Gastroesophageal sphincter (tissue), 4 donors: ENCODE measurements around the gene R3HDM2. TPM values are rescaled to one million over a fixed set of nuclear protein-coding genes. Genes with fewer than 3 reads are reported as not detected.

ENCODE experiments used
- ATAC-seq: fragments of 150-250 bp; one replicate; pipeline ENCODE4 v1.9.1; 2016; ENCODE audit warnings: mild to moderate bottlenecking, moderate library complexity
- H3K27ac ChIP-seq, 4 donors: fragments of 200-600 bp; sonication (generic) in 3 of 4; 1 replicate in 3 of 4; 2 replicates in 1 of 4; pipeline ENCODE4 v1.5.1; 2016 to 2019
- H3K27me3 ChIP-seq: fragments of 200-600 bp; sonication (generic); one replicate; pipeline ENCODE4 v1.5.1; 2019
- H3K36me3 ChIP-seq, 2 donors: fragments of 200-600 bp; sonication (generic); one replicate each; pipeline ENCODE4 v1.5.1; 2019; ENCODE audit warnings: control low read depth in 1 of 2
- H3K4me1 ChIP-seq, 3 donors: fragments of 200-600 bp; sonication (generic); 1 replicate in 2 of 3; 2 replicates in 1 of 3; pipeline ENCODE4 v1.5.1; 2016 to 2019; ENCODE audit warnings: control low read depth in 2 of 3
- H3K4me3 ChIP-seq, 2 donors: fragments of 200-600 bp; sonication (generic); one replicate each; pipeline ENCODE4 v1.5.1; 2019; ENCODE audit warnings: mild to moderate bottlenecking in 1 of 2, moderate library complexity in 1 of 2
- H3K9me3 ChIP-seq, 3 donors: fragments of 200-600 bp; sonication (generic); one replicate each; pipeline ENCODE4 v1.5.1; 2017 to 2019; ENCODE audit warnings: control low read depth in 2 of 3
- EP300 ChIP-seq: sonication (generic); formaldehyde crosslinking; IDR thresholded peaks from one replicate; pipeline ENCODE4 v1.6.1; 2017; ENCODE audit warnings: antibody characterized with exemption, mild to moderate bottlenecking
- POLR2A ChIP-seq, 2 donors: fragments of 450-650 bp; IDR thresholded peaks; one replicate each; pipeline ENCODE4 v1.6.1; 2017; ENCODE audit warnings: antibody characterized with exemption in 2 of 2, mild to moderate bottlenecking in 2 of 2, moderate library complexity in 1 of 2
- POLR2AphosphoS5 ChIP-seq: sonication (generic); formaldehyde crosslinking; IDR thresholded peaks from one replicate; pipeline ENCODE4 v1.6.1; 2017; ENCODE audit warnings: antibody characterized with exemption
- WGBS, 2 donors: methylation state at CpG; one replicate each; pipeline ENCODE4 v1.1.5; 2018; ENCODE audit warnings: low coverage in 1 of 2; 5-methylcytosine and 5-hydroxymethylcytosine counted together
- total RNA-seq, 4 donors: library from RNA; depleted of rRNA; stranded (reverse); fragments of >200 nt; gene quantifications; one replicate each; pipeline ENCODE4 v1.1.0, GENCODE V29; 2016
- TF ChIP-seq, protein P1 (sequence below), 4 experiments: fragments of 200-600 bp in 2 of 4; fragments of 450-650 bp in 2 of 4; sonication (generic) in 1 of 4; IDR thresholded peaks; one replicate each; pipeline ENCODE4 v1.5.1; 2017 to 2019; ENCODE audit warnings: antibody characterized with exemption in 4 of 4, mild to moderate bottlenecking in 2 of 4, moderate library complexity in 2 of 4

The R3HDM2 gene
- total RNA-seq, 4 donors from 2014 or later, result 38.0 to 60.1 (median 45.9) TPM

DNA sequence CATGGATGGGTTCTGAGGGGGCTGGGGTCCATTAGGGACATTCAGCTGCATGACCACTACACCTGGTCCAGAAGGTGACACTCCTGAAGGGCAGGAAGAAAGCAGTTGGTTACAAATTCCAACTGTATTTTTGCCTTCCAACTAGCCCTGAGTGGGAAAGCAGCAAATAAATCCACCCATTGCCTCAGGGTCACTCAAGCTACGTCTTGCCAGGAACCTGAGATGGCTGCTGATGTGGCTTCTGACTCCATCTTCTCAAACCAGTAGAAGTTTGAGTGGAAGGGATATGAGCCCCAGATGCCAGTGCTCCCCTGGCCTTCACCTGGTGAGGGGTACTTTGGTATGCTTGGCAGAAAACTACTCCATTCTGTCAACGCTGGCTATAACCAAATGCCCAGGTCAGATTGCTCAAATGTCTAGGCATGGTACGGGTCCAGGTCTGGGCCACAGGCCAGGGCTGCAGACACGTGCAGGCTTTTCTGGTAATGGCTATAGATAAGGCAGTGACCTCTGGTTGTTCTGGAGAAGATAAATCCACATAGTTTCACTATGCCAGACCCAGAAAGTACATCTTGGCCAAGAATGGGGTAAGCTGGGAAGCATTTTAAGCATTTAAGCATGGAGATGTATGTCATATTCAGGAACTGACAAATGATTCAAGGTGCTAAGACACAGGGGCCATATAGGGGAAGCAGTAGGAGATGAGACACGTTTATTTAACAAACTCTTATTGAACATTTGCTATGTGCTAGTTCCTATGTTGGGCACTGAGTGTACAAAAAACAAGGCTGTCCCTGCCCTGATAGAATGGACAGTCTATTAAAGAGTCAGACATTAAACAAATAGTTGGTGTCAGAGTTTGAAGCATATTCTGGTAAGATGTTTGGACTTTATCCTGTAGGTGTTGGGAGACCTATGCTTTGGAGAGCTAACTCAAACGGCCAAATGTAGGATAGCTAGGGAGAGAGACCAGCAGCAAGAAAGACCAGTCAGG lies 171.6 kb downstream of the R3HDM2 start:
- no peaks in the 10 kb centered on the region for H3K9me3 ChIP-seq
- TF ChIP-seq POLR2AphosphoS5 (no peak), EP300 (no peak), POLR2A (IDR thresholded peaks at IDR 0.05) (no peak)
- TF ChIP-seq, protein P1, sequence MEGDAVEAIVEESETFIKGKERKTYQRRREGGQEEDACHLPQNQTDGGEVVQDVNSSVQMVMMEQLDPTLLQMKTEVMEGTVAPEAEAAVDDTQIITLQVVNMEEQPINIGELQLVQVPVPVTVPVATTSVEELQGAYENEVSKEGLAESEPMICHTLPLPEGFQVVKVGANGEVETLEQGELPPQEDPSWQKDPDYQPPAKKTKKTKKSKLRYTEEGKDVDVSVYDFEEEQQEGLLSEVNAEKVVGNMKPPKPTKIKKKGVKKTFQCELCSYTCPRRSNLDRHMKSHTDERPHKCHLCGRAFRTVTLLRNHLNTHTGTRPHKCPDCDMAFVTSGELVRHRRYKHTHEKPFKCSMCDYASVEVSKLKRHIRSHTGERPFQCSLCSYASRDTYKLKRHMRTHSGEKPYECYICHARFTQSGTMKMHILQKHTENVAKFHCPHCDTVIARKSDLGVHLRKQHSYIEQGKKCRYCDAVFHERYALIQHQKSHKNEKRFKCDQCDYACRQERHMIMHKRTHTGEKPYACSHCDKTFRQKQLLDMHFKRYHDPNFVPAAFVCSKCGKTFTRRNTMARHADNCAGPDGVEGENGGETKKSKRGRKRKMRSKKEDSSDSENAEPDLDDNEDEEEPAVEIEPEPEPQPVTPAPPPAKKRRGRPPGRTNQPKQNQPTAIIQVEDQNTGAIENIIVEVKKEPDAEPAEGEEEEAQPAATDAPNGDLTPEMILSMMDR (IDR thresholded peaks at IDR 0.05), result no peak
- no peak overlapping the region for H3K4me3 ChIP-seq
- peaks cover 0 to 92% of the 10 kb centered on the region in 2 donors for H3K36me3 ChIP-seq
- H3K4me1 ChIP-seq, result peaks cover 0 to 9% (median 0%) of the 10 kb centered on the region in 3 donors
- H3K27me3 ChIP-seq, result no peaks in the 10 kb centered on the region
- 19 to 33% methylated on average over 2 of the region's 6 CpGs for WGBS, 2 donors
- no peak for ATAC-seq
- no peak overlapping the region for H3K27ac ChIP-seq

DNA sequence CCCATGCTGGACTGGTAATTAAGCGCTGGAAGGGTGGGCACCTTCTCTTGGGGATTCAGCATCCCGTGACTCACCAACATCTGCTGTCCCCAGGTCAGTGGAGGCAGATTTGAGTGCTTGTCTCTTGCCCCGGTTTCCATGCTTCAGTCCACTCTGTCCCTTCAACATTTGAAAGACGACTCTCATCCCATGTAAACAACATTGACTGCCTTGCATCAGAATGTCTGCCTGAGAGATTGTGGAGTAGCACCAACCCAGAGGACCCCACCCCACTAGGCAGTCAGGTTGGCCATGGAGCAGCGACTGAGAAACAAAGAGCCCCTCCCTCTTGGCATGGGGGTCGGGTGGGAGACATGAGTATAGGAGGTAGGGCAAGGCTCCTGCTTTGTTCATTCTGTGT lies 174.9 kb downstream of the R3HDM2 start:
- H3K4me3 ChIP-seq, result no peak overlapping the region
- ATAC-seq, result no peak
- H3K9me3 ChIP-seq, result no peaks in the 10 kb centered on the region
- H3K36me3 ChIP-seq, result peaks cover 0 to 70% of the 10 kb centered on the region in 2 donors
- no peak for TF ChIP-seq EP300
- WGBS, 2 donors, result 58 to 80% methylated on average over 2 to 4 of the region's 6 CpGs
- no peak overlapping the region for H3K27ac ChIP-seq
- H3K27me3 ChIP-seq, result no peaks in the 10 kb centered on the region
- no peaks in the 10 kb centered on the region for H3K4me1 ChIP-seq

DNA sequence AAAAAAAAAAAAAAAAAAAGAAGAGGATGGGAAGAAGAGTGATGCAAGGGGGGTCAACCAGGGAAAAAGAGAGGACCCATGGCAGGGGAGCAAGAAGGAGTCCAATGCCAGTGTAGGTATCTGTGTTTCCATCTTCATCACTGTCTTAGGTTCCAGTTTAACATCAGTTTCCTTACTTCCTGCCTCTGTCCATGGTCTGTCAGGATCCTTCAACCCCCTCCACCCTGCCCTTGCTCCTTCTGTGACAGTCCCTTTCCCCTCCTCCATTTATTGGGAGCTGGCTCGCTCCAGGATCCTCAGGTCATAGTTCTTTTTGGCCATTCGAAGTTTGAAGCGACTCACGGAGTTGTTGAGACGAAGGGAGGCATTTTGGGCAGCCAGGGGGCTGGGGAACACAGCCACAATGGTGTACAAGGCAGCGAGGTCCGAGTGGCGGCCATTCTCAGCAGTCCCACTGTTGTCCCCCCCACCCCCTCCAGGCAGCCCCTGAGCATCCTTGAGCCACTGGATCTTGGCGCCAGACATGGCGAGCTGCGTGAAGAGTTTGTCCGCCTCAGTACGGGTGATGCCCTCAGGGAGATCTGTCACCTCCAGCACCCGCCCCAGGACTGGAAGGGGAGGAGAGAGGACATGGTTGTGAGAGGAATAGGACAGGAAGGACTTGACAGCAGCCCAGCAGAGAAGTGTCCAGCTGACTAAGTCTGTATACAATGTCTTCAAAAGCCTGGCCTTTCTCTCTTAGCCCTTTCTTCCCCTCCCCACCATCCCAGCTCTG lies 176.2 kb downstream of the R3HDM2 start:
- no peak for ATAC-seq
- Histone ChIP-seq H3K36me3 (peaks cover 0 to 57% of the 10 kb centered on the region in 2 donors), H3K27ac (no peak overlapping the region), H3K27me3 (peaks cover 1% of the 10 kb centered on the region), H3K4me1 (no peaks in the 10 kb centered on the region), H3K9me3 (no peaks in the 10 kb centered on the region), H3K4me3 (no peak overlapping the region)
- 65 to 87% methylated on average over 3 of the region's 14 CpGs for WGBS, 2 donors
- TF ChIP-seq, protein P1 (IDR thresholded peaks at IDR 0.05), result no peak
- no peak for TF ChIP-seq POLR2A (IDR thresholded peaks at IDR 0.05)
- TF ChIP-seq POLR2AphosphoS5, result no peak
- no peak for TF ChIP-seq EP300

DNA sequence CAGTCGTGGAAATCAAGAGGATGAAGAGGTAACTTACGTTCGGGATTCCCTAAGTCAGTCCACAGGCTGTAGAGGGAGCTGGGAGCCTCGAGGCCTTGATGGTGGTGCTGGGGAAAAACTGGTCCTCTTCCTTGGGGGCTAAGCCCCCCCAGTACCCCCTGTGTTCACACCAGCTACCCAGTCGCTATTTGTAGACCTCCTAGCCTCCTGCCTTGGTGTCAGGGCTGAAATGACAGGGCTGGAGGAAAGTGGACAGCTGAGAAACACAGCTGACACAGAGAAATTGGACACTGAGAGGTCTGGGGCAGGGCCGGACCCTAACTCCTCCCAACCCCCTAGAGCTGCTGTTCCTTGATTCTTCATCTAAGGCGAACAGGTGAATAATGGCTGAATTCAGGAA lies 179.9 kb downstream of the R3HDM2 start, which contains the start of gene STAC3:
STAC3 (minus strand) TSS at position 232 of the 400 bp plus-strand sequence. CDS start 1,551 bp downstream, outside the sequence.
- Histone ChIP-seq H3K9me3 (no peaks in the 10 kb centered on the region), H3K27ac (no peak within 1 kb of the TSS), H3K4me3 (no peak within 1 kb of the TSS), H3K36me3 (peaks cover 0 to 20% of the 10 kb centered on the region in 2 donors), H3K4me1 (no peaks in the 10 kb centered on the region), H3K27me3 (peaks cover 31% of the 10 kb centered on the region)
- no peak for ATAC-seq
- TF ChIP-seq, protein P1 (IDR thresholded peaks at IDR 0.05), result no peak
- TF ChIP-seq POLR2A (IDR thresholded peaks at IDR 0.05) (no peak), POLR2AphosphoS5 (no peak), EP300 (no peak)
- 26 to 64% methylated on average over 4 to 6 of the region's 7 CpGs for WGBS, 2 donors

DNA sequence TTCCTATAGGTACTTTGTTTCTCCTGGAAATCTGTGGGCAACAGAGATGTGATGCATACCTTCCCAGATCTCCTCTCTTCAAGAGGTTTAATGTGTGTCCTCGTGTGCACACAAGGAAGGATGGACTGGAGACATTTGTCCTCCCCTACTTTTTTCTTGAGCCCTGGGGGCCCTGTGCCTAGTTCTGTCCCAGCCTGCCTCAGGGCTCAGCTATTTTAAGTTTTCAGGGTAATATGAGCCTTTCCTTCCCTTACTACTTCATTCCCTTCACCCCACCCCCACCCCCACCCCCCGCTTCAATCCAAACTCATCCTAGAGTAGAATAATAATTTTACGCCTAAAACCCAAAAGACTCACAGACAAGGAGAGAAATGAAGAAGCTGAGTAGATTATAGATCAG lies 180.3 kb downstream of the R3HDM2 start:
- Histone ChIP-seq H3K4me3 (no peak overlapping the region), H3K36me3 (peaks cover 0 to 16% of the 10 kb centered on the region in 2 donors), H3K9me3 (no peaks in the 10 kb centered on the region), H3K27me3 (peaks cover 34% of the 10 kb centered on the region), H3K4me1 (no peaks in the 10 kb centered on the region), H3K27ac (no peak overlapping the region)
- WGBS, 2 donors, result 50% methylated on average over 1 of the region's 3 CpGs
- TF ChIP-seq, protein P1 (IDR thresholded peaks at IDR 0.05), result no peak
- TF ChIP-seq POLR2AphosphoS5, result no peak
- no peak for TF ChIP-seq EP300
- ATAC-seq, result no peak
